Loucy (cell line): Measurements from ENCODE around the gene ARHGAP24.

Source experiments
- H2AFZ ChIP-seq: fragments of 200-600 bp; sonication (generic); 2 replicates; pipeline ENCODE4 v1.6.0; 2016; ENCODE audit warnings: antibody characterized with exemption, mild to moderate bottlenecking, low read length, moderate library complexity
- H3F3A ChIP-seq: fragments of 200-600 bp; 2 replicates; pipeline ENCODE4 v1.6.0; 2016; ENCODE audit warnings: antibody characterized with exemption, low read depth, mild to moderate bottlenecking
- H3K27me3 ChIP-seq: fragments of 200-600 bp; sonication (generic); 2 replicates; pipeline ENCODE4 v1.6.1; 2014; ENCODE audit warnings: low read length, mild to moderate bottlenecking; ENCODE audit not compliant: insufficient read depth, poor library complexity, severe bottlenecking
- H3K36me3 ChIP-seq: fragments of 200-600 bp; sonication (generic); 2 replicates; pipeline ENCODE4 v1.6.1; 2016; ENCODE audit warnings: low read length; ENCODE audit not compliant: insufficient read depth
- H3K4me1 ChIP-seq: fragments of 200-600 bp; sonication (generic); 2 replicates; pipeline ENCODE4 v1.5.1; 2014; ENCODE audit warnings: low read length, mild to moderate bottlenecking; ENCODE audit not compliant: insufficient read depth, poor library complexity, severe bottlenecking
- H3K4me2 ChIP-seq: fragments of 200-600 bp; sonication (generic); 2 replicates; pipeline ENCODE4 v1.6.0; 2014; ENCODE audit warnings: antibody characterized with exemption, low read length, low read depth, mild to moderate bottlenecking; ENCODE audit not compliant: poor library complexity, severe bottlenecking
- H3K4me3 ChIP-seq: fragments of 200-600 bp; sonication (generic); 2 replicates; pipeline ENCODE4 v1.5.1; 2014; ENCODE audit warnings: low read length, mild to moderate bottlenecking, mixed read lengths; ENCODE audit not compliant: poor library complexity, severe bottlenecking
- H3K79me2 ChIP-seq: fragments of 200-600 bp; sonication (generic); 2 replicates; pipeline ENCODE4 v1.6.1; 2014; ENCODE audit warnings: low read length; ENCODE audit not compliant: insufficient read depth
- H3K9ac ChIP-seq: fragments of 200-600 bp; sonication (generic); 2 replicates; pipeline ENCODE4 v1.6.0; 2014; ENCODE audit warnings: mild to moderate bottlenecking, low read depth, low read length, moderate library complexity; ENCODE audit not compliant: poor library complexity, severe bottlenecking
- H3K9me2 ChIP-seq: fragments of 200-600 bp; sonication (generic); replicated peaks from 2 replicates; pipeline ENCODE4 v1.6.1; 2016; ENCODE audit warnings: low read depth, low read length, mixed read lengths
- H3K9me3 ChIP-seq: fragments of 200-600 bp; sonication (generic); 2 replicates; pipeline ENCODE4 v1.6.1; 2014; ENCODE audit warnings: mild to moderate bottlenecking, antibody characterized with exemption, low read length, low read depth; ENCODE audit not compliant: insufficient read depth
- H4K20me1 ChIP-seq: fragments of 200-600 bp; sonication (generic); 2 replicates; pipeline ENCODE4 v1.6.0; 2014; ENCODE audit warnings: antibody characterized with exemption, low read length, mild to moderate bottlenecking; ENCODE audit not compliant: insufficient read depth, poor library complexity, severe bottlenecking
- EZH2phosphoT487 ChIP-seq: fragments of 200-600 bp; IDR thresholded peaks from 2 replicates; pipeline ENCODE4 v1.6.1; 2018; ENCODE audit warnings: antibody characterized with exemption, mild to moderate bottlenecking, moderate library complexity, borderline replicate concordance
- TF ChIP-seq, protein P1 (sequence below): fragments of 200-600 bp; sonication (generic); conservative IDR thresholded peaks from 2 replicates; pipeline ENCODE4 v1.5.1; 2014; ENCODE audit warnings: mild to moderate bottlenecking, antibody characterized with exemption, low read length

Gene ARHGAP24

DNA sequence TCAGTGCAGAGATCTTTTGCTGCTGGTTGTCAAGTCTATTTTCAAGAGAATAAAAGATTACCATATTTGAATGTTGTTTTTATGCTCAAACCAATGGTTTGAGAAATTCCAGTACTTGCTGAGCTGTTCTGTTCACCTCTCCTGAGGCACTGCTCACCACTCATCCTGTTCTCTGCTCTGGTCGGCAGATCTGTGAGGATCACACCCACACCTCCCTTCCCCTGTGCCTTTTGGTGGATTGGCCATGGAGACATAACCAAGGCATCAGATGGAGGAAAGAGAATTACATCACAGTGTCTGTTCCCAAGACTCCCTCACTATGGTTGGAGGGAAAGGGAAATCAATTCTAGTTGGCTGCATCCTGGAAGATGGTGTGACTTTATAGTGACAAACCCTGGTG lies 391.6 kb downstream of the ARHGAP24 start:
- H3K9me3 ChIP-seq = no peaks in the 10 kb centered on the region
- no peaks in the 10 kb centered on the region for H3K36me3 ChIP-seq
- H4K20me1 ChIP-seq = no peaks in the 10 kb centered on the region
- H3K9me2 ChIP-seq = no peaks in the 10 kb centered on the region
- TF ChIP-seq, protein P1, sequence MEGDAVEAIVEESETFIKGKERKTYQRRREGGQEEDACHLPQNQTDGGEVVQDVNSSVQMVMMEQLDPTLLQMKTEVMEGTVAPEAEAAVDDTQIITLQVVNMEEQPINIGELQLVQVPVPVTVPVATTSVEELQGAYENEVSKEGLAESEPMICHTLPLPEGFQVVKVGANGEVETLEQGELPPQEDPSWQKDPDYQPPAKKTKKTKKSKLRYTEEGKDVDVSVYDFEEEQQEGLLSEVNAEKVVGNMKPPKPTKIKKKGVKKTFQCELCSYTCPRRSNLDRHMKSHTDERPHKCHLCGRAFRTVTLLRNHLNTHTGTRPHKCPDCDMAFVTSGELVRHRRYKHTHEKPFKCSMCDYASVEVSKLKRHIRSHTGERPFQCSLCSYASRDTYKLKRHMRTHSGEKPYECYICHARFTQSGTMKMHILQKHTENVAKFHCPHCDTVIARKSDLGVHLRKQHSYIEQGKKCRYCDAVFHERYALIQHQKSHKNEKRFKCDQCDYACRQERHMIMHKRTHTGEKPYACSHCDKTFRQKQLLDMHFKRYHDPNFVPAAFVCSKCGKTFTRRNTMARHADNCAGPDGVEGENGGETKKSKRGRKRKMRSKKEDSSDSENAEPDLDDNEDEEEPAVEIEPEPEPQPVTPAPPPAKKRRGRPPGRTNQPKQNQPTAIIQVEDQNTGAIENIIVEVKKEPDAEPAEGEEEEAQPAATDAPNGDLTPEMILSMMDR = no peak
- TF ChIP-seq EZH2phosphoT487 = no peak
- no peaks in the 10 kb centered on the region for H3K4me1 ChIP-seq
- no peaks in the 10 kb centered on the region for H3K79me2 ChIP-seq
- H2AFZ ChIP-seq = peak overlapping the region; percentile 64
- no peak overlapping the region for H3K4me3 ChIP-seq
- H3F3A ChIP-seq = no peaks in the 10 kb centered on the region
- no peaks in the 10 kb centered on the region for H3K27me3 ChIP-seq
- no peak overlapping the region for H3K4me2 ChIP-seq
- H3K9ac ChIP-seq = no peak overlapping the region

DNA sequence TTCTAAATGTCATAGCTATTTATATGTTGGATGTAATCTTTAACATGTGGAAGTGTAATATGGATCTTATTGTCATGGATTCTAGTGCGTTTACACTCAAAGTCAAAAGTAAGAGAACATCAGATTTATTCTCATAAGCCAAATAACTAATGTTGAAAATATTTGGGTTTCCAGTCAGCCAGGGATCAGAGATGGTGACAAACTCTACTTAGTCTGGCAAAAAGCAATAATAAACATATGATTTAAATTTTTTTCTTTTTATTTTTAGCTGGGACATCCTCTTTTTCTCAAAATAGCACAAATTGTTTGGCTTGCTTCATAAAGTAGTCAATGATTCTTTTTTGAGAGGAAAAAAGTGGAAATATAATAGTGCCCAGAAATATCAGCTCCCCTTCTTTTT lies 392.3 kb downstream of the ARHGAP24 start:
- no peaks in the 10 kb centered on the region for H3K79me2 ChIP-seq
- H3F3A ChIP-seq = no peaks in the 10 kb centered on the region
- TF ChIP-seq, protein P1 = no peak
- TF ChIP-seq EZH2phosphoT487 = no peak
- H3K4me1 ChIP-seq = no peaks in the 10 kb centered on the region
- no peaks in the 10 kb centered on the region for H3K9me3 ChIP-seq
- no peaks in the 10 kb centered on the region for H3K27me3 ChIP-seq
- H3K4me3 ChIP-seq = no peak overlapping the region
- no peaks in the 10 kb centered on the region for H3K9me2 ChIP-seq
- H2AFZ ChIP-seq = no peak overlapping the region
- H3K4me2 ChIP-seq = no peak overlapping the region
- H4K20me1 ChIP-seq = no peaks in the 10 kb centered on the region
- no peaks in the 10 kb centered on the region for H3K36me3 ChIP-seq
- no peak overlapping the region for H3K9ac ChIP-seq

DNA sequence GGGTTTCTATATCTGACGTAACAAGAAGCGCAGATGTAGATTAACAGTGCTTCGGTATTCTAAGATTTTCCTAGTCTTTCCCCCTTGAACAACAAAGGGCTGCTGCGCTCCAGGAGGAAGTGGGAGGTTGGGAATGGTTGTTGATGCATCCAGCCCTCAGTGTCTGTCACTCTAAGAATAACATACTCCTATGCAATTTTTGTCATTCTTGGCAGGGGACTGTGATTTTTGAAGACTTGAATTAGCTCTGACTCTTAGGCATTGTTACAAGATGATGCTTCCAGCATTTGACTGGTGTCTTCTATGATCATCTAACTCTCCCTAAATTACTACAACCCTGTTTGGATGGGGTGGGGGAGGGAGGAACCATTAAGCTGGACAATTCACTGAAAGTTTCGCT lies 394.2 kb downstream of the ARHGAP24 start:
- Histone ChIP-seq H3K4me1 (no peaks in the 10 kb centered on the region), H2AFZ (no peak overlapping the region), H3K9ac (no peak overlapping the region), H3K79me2 (no peaks in the 10 kb centered on the region), H3K9me3 (no peaks in the 10 kb centered on the region), H3F3A (no peaks in the 10 kb centered on the region), H4K20me1 (no peaks in the 10 kb centered on the region), H3K36me3 (no peaks in the 10 kb centered on the region), H3K9me2 (no peaks in the 10 kb centered on the region), H3K4me3 (no peak overlapping the region), H3K27me3 (no peaks in the 10 kb centered on the region), H3K4me2 (no peak overlapping the region)
- TF ChIP-seq, protein P1 = no peak
- TF ChIP-seq EZH2phosphoT487 = no peak
